ENCODE measurements around the gene ACAD9.
"Not testable (repeated sequence)": the region's sequence is repeated elsewhere in the genome, so short reads cannot be mapped to it uniquely, and the experiment has no call there.

Gene ACAD9

GRCh38 chr3:128895843-128896697 lies 16.6 kb downstream of the ACAD9 start:
- DNase-seq (ENCODE audit: low read depth): no peak

GRCh38 chr3:128902426-128902825 lies 23.0 kb downstream of the ACAD9 start:
- DNase-seq (ENCODE audit: low read depth): no peak

GRCh38 chr3:128903501-128903900 lies 24.1 kb downstream of the ACAD9 start:
- no peak for DNase-seq (ENCODE audit: low read depth)

GRCh38 chr3:128906031-128906803 lies 26.8 kb downstream of the ACAD9 start:
- DNase-seq (ENCODE audit: low read depth): no peak

- DNase-seq (ENCODE audit: low read depth): no peak
These were observed 27.5 kb downstream of the ACAD9 start for GRCh38 chr3:128906804-128907525.

- no peak for DNase-seq (ENCODE audit: low read depth)
These were observed 28.5 kb downstream of the ACAD9 start for GRCh38 chr3:128907706-128908445.

- DNase-seq (ENCODE audit: low read depth): no peak
These were observed 29.5 kb downstream of the ACAD9 start for GRCh38 chr3:128908951-128909350.

GRCh38 chr3:128910006-128910405 lies 30.6 kb downstream of the ACAD9 start:
- no peak for DNase-seq (ENCODE audit: low read depth)

GRCh38 chr3:128911911-128912310 lies 32.5 kb downstream of the ACAD9 start:
- no peak for DNase-seq (ENCODE audit: low read depth)

GRCh38 chr3:128914966-128915645 lies 35.7 kb downstream of the ACAD9 start:
- no peak for DNase-seq (ENCODE audit: low read depth)

GRCh38 chr3:128917291-128917690 lies 37.9 kb downstream of the ACAD9 start:
- DNase-seq (ENCODE audit: low read depth): no peak

- DNase-seq (ENCODE audit: low read depth): no peak
These were observed 40.6 kb downstream of the ACAD9 start for GRCh38 chr3:128919988-128920387.

- DNase-seq (ENCODE audit: low read depth): no peak
These were observed 43.5 kb downstream of the ACAD9 start for GRCh38 chr3:128922804-128923459.

- no peak for DNase-seq (ENCODE audit: low read depth)
These were observed 44.2 kb downstream of the ACAD9 start for GRCh38 chr3:128923576-128923975.

- DNase-seq (ENCODE audit: low read depth): not testable (repeated sequence)
These were observed 44.6 kb downstream of the ACAD9 start for GRCh38 chr3:128923986-128924385.

GRCh38 chr3:128929364-128929763 lies 49.9 kb downstream of the ACAD9 start:
- no peak for DNase-seq (ENCODE audit: low read depth)

GRCh38 chr3:128931046-128931445 lies 51.6 kb downstream of the ACAD9 start:
- no peak for DNase-seq (ENCODE audit: low read depth)

GRCh38 chr3:128932516-128933212 lies 53.2 kb downstream of the ACAD9 start:
- DNase-seq (ENCODE audit: low read depth): no peak

GRCh38 chr3:128933213-128933921 lies 53.9 kb downstream of the ACAD9 start:
- DNase-seq (ENCODE audit: low read depth): no peak

GRCh38 chr3:128933922-128934253 lies 54.5 kb downstream of the ACAD9 start:
- DNase-seq (ENCODE audit: low read depth): no peak

Data from iris pigment epithelial cell (primary cell).